Measurements from ENCODE around the gene TMEM240.
"Not testable (repeated sequence)": the region's sequence is repeated elsewhere in the genome, so short reads cannot be mapped to it uniquely, and the experiment has no call there.

Gene TMEM240

DNA sequence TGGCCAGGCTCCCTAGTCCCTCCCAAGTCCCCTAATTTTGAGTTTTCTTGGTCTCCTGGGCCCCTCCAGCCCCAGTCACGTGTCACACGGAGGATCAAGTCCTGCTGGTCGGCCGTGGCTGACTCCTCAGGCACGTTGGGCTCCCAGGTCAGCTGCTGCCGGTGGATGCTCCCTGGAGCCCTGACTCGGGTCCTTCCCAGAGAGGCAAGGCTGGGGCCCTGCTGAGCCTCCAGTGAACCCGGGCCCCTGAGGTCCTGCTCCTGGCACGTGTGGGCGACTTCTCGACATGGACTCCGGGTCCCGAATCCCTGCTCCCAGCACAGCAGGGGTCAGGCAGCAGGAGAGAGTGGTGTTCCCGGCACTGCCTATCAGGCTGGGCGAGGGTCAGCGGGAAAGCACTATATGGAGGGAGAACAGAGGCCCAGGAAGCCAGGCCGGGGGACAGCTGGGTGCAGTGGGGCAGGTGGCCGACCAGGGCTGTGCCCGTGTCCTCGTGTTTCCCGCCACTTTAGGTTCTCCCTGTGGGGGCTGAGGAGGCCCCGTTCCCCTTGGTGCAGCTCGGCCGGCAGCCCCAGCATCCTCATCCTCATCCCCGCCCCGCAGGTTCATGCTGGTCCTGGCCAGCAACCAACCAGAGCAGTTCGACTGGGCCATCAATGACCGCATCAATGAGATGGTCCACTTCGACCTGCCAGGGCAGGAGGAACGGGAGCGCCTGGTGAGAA lies 13.2 kb downstream of the TMEM240 start:
- in situ Hi-C loops (cut with HindIII; ENCODE audit: low sequenced_read_pairs), result no loop called here

DNA sequence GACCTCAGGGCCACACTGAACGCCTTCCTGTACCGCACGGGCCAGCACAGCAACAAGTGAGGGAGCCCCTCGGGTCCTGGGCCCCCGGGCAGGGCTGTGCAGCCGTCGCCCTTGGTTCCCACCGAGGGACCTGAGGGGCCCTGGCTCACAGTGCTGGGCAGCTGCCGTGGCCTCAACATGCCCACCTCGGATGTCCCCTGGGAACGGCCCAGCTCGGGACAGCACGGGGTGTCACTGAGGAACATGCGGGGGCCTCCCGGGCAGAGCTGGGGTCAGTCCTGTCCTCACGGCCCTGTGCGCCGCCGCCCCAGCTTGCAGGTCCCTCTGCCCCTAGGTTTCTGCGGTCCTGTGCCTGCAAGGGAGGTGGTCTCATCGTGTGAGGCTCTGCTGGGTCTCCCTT lies 13.9 kb downstream of the TMEM240 start:
- in situ Hi-C loops (cut with HindIII; ENCODE audit: low sequenced_read_pairs), result not testable (repeated sequence)

DNA sequence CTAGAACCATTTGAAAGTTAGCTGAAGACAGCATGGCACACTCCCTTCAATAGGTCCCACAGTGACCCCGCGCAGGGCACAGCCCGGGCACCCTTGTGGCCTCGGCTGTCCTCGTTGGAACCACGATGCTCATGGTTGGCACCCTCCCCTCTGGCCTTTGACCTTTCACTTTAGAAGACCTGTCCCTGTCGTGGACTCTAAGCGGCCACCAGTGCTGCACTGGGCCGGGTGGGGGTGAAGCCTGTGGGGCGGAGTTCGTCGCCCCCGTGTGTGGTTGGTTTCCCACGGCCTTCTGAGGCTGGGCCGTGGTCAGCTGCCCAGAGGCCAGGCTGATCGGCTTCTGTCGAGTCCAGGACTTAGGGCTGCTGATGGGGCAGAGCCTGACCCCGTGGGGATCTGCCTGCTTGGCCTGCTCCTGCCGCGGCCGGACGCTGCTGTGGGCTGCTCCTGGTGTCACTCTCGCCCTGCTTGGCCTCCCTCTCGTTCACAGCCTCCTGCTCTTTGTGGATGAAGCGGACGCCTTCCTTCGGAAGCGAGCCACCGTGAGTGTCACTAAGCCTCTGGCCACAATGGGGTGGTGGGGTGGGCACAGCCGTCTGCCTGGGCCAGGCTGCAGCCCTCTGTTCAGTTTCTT lies 15.6 kb downstream of the TMEM240 start:
- in situ Hi-C loops (cut with HindIII; ENCODE audit: low sequenced_read_pairs), result not testable (repeated sequence)

DNA sequence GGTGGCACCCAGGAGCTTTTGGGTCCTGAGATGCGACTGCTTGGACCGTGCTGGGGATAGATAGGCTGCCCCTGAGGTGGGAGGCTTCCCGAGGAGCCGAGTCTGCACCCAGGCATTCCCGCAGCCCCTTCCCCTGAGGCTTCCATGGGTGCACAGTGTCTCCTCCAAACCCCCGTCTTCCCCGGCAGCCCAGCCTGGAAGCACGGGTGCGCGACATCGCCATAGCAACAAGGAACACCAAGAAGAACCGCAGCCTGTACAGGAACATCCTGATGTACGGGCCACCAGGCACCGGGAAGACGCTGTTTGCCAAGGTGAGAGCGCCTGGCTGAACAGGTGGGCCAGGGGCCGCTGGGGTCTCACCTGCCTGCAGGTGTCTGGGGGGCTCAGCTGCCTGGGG lies 16.8 kb downstream of the TMEM240 start:
- in situ Hi-C loops (cut with HindIII; ENCODE audit: low sequenced_read_pairs), result not testable (repeated sequence)

DNA sequence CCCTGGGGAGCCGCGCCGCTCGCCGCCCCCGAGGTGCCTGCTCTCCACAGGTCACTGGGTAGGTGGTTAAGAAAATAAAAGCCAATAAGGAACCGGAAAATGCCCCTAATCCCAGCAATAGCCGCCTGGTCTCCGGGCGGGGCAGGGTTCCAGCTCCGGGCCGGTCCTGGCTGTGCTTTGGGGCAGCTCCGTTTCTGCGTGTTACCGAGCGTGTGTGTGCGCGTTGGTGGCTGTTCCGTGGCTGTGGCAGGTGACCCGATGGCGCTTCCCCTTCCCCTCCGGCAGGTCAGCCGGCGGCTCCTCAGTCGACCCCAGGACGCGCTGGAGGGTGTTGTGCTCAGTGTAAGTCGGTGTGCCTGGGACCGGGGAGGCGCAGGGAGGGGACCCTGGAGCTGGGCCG lies 17.2 kb downstream of the TMEM240 start:
- in situ Hi-C loops (cut with HindIII; ENCODE audit: low sequenced_read_pairs), result not testable (repeated sequence)

DNA sequence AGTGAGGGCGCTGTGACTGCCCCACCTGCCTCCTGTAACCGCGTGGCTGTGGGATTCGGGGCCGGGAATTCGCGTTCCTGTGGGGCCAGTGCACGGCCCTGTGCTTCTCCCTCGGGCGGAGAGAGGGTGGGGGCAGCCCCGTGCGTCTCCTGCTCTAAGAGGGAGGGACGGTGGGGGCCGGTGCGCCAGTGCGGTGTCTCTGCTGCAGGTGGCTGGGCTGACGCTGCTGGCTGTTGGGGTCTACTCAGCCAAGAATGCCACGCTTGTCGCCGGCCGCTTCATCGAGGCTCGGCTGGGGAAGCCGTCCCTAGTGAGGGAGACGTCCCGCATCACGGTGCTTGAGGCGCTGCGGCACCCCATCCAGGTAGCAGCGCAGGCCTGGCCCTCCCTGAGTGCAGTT lies 17.9 kb downstream of the TMEM240 start:
- in situ Hi-C loops (cut with HindIII; ENCODE audit: low sequenced_read_pairs), result not testable (repeated sequence)

DNA sequence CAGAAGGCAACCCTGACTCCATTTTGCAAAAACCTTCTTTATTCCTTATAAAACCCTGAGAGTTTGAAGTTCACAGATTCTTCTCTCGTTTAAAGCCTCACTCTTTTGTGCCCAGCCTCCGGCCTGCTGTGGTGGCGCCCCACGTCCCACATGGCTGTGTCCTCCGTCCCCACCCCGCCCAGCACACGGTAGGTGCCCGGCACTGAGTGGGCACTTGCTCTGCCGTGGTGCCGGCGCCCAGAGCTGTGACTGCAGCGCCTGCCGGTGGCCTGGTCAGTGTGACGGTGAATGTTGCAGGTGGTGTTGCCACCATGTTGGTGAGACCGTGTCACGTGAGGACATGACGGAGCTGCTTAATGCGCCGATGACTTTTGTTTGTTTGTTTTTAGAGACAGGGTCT lies 19.1 kb downstream of the TMEM240 start:
- in situ Hi-C loops (cut with HindIII; ENCODE audit: low sequenced_read_pairs), result no loop called here

DNA sequence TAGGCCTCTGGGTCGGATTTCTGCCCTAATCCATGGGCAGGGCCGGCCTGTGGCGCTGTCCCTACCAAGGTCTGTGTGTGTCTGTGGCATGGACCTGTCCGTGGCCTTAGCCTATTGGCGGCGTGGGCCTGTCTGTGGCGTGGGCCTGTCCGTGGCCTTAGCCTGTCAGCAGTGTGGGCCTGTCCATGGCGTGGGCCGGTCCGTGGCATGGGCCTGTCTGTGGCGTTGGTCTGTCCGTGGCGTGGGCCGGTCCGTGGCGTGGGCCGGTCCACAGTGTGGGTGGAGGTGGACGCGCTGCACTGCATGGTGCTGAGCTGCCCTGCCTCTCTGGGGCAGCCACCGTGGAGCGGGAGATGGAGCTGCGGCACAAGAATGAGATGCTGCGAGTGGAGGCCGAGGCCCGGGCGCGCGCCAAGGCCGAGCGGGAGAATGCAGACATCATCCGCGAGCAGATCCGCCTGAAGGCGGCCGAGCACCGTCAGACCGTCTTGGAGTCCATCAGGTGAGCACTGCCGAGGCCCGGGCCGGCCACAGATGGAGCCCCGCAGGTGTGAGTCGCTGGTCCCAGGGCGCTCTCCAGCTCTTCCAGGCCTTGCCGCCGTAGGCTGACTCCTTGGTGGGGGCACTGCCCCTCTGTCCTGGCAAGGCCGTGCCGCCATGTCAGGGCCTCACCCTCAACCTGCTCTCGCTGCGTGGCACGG lies 20.5 kb downstream of the TMEM240 start:
- in situ Hi-C loops (cut with HindIII; ENCODE audit: low sequenced_read_pairs), result not testable (repeated sequence)

DNA sequence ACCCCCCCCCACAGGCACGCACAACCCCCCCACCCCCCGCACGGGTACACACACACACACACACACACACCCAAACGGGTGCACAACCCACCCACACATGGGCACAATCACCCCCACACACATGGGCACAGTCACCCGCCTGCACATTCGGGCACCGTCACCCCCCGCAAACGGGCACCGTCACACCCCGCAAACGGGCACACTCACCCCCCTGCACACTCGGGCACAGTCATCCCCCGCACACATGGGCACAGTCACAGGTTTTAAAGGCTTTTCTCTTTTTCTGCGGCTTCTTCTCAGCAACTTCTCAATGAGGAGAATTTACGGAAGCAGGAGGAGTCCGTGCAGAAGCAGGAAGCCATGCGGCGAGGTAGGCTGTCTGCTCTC lies 21.8 kb downstream of the TMEM240 start:
- in situ Hi-C loops (cut with HindIII; ENCODE audit: low sequenced_read_pairs), result not testable (repeated sequence)

DNA sequence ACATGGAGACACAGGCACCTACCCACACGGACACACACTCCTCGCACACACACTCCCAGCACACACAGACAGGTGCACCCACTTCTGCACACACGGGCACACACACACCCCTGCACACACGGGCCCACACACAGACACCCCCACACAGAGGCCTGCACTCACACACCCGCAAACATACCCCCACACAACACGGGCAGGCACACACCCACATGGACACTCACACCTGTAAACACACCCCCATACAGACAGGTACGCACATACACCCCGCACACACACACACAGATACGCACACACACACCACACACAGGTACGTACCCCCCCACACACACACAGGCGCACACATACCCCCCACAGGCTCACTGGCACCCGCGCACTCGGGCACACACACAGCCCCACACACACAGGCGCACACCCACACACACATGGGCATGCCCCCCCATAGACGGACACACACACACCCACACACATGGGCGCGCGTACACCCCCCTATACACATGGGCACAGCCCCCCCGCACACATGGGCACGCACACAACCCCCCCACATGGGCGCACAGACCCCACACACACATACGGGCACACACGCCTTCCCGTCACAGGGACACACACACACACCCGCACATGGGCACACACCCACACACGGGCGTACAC lies 22.3 kb downstream of the TMEM240 start:
- in situ Hi-C loops (cut with HindIII; ENCODE audit: low sequenced_read_pairs), result no loop called here

DNA sequence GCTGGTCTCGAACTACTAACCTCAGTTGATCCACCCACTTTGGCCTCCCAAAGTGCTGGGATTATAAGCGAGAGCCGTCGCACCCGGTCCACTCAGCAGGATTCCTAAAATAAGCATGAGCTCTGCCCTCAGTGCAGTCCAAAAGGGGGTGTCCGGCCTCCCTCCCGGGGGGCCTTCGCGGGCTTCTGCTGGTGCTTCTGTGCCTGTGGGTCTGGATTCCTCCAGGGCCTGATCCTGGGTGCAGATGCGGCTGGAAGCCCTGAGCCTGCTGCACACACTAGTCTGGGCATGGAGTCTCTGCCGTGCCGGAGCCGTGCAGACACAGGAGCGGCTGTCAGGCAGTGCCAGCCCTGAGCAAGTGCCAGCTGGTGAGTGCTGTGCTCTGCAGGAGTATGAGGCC lies 23.5 kb downstream of the TMEM240 start:
- in situ Hi-C loops (cut with HindIII; ENCODE audit: low sequenced_read_pairs), result not testable (repeated sequence)

DNA sequence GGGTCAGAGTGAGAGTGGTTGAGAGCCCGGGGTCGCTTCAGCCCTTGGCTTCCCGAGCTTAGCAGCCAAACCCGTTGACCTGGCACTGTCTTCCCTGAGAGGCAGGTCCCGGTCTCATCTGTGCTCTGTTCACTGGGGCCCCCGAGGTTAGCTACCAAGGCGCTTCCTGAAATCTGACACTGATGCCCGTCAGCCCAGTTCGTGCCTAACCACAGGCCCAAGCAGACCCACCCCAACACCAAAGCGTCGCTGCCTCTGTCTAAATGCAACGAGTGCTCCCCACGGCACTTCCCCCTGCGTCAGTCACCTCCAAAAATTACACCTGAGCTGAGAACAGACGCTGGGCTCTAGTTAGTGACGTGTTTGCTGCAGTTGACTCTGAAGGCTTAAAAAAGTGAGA lies 26.0 kb downstream of the TMEM240 start:
- in situ Hi-C loops (cut with HindIII; ENCODE audit: low sequenced_read_pairs), result not testable (repeated sequence)

DNA sequence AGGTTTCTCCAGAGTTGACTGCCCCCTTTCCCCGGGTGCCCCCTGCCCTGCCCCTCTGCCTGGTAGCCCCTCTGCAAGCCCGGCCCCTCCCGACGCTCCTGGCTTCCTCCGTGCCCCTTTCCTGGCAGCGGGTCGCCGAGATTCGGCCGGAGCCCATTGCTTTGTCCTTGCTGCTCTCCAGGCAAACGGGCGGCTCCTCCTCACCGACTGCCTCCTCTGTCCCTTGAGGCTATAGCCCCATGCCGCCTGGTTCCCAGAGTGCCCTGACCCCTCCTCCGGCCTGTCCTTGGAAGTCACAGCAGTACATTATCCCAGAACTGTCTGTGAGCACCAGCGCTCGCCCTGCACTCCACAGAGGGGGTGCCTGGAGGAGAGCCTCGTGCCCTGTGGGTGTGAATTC lies 26.7 kb downstream of the TMEM240 start:
- in situ Hi-C loops (cut with HindIII; ENCODE audit: low sequenced_read_pairs), result not testable (repeated sequence)

DNA sequence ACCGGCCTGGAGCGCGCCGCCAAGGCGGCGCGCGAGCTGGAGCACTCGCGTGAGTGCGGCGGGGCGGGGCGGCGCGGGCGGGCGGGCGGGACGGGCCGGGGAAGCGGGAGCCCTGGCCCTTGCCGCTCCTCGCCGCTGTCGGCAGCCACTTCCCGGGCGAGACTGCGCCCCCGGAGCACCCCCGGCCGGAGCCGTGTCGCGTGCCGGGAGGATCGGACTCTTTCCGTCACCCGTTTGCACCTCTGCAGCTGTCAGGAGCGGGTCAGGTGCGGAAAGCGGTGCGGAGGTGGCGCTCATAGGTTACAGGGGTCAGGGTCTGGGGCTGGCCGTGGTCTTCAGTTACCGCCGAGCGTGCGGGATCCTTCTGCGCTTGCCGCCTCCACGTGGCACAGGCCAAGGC lies 28.0 kb downstream of the TMEM240 start:
- in situ Hi-C loops (cut with HindIII; ENCODE audit: low sequenced_read_pairs), result not testable (repeated sequence)

DNA sequence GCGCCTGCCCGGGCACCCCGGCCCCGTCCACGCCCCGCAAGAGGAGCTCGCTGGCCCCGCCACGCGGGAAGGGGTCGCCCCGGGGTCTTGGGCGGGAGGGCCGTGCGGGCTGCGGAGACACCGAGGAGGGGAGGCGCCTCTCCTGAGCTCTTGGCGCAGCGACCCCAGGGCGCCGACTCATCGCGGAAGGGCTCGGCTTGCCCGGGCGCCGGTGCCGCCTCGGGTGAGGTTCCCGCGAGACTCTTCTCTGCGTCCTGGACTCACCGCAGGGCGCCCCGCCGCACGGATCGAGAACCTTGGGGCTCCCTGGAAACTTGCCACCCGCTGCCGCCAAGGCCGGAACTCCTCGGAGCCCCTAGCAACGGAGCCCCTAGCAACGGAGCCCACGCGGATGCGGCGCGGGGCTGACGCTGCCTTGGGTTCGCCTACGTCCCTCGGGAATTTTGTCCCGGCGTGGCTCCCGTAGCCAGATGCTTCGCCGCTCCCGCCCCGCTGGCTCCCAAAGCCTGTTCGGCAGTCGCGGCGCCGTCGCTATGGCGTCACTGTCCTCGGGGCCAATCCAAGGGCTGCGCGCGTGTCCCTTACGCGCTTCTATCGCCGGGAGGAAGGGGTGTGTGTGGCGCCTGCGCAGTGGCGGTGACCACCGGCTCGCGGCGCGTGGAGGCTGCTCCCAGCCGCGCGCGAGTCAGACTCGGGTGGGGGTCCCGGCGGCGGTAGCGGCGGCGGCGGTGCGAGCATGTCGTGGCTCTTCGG lies 28.7 kb downstream of the TMEM240 start, which contains the start of gene ATAD3A:
Gene ATAD3A, plus strand, starts transcription at position 630 of the 753 bp plus-strand sequence. Its CDS starts 107 bp downstream, at position 737.
- in situ Hi-C loops (cut with HindIII; ENCODE audit: low sequenced_read_pairs), result no loop called here

DNA sequence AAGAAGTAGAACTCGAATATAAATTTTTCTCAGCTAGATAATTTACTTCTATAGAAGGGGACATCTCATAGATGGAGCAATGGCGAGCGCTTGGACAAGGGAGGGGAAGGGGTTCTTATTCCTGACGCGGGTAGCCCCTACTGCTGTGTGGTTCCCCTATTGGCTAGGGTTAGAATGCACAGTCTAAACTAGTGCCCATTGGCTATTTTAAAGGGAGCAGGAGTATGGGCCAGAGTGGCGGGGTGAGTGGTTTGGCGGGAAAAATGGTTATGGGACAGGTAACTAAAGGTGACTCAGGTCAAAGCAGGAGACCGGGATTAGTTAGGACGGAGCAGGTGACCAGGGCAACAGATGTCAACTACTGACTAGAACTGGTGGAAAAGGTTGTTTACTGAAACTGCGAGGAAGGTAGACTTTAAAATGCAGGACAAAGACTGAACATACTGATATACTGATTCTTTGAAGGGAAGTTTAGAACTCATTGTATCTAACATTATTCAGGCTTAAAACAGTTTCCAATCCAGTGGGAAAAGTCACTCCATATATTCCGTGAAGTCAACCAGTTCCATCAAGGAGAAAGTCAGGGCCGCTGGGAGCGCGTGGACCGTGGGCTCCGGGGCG lies 29.4 kb downstream of the TMEM240 start:
- in situ Hi-C loops (cut with HindIII; ENCODE audit: low sequenced_read_pairs), result no loop called here

DNA sequence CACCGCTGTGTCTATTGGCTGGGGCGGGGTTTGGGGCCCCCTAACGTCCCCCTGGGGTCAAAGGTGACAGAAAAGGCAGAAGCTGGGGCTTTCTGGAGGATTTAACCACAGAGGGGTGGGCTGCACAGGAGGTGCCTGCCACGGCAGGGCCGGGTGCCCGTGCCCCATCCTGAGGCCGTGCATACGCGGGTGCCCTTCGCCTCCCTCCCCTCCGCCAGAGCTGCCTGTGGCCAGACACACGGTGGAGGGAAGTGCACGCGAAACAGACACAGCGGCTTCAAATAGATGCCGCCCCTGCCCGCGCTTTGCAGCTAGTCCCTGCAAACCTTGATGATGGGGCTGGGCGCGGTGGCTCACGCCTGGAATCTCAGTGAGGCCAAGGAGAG lies 31.0 kb downstream of the TMEM240 start:
- in situ Hi-C loops (cut with HindIII; ENCODE audit: low sequenced_read_pairs), result not testable (repeated sequence)

DNA sequence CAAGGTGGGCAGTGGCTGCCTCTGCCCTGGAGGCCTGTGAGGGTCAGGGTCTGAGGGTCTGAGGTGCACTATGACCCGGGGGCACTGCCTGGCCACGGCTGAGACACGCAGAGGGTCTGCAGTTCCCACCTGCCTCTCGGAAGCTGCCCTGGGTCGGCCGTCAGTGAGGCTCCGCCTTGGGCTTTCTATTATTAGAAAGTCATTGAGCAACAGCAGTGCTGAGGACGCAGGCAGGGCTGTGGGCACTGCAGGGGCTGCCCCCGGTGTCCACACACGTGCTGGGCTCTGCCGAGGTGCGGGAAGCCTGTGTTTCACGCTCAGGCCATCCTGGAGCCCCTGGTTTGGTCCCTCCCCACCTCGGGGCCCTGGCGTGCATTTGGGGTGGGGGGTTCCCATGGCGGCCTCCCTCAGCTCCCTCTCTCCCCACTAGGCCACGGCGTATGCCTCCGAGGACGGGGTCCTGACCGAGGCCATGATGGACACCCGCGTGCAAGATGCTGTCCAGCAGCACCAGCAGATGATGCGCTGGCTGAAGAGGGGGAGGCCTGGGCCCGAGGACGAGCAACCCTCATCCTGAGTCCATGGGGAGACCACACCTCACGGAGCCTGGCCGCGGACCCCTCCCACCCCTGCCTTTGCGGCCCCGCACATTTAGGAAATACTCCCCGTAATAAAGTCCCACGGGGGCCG lies 31.5 kb downstream of the TMEM240 start:
- in situ Hi-C loops (cut with HindIII; ENCODE audit: low sequenced_read_pairs), result not testable (repeated sequence)

DNA sequence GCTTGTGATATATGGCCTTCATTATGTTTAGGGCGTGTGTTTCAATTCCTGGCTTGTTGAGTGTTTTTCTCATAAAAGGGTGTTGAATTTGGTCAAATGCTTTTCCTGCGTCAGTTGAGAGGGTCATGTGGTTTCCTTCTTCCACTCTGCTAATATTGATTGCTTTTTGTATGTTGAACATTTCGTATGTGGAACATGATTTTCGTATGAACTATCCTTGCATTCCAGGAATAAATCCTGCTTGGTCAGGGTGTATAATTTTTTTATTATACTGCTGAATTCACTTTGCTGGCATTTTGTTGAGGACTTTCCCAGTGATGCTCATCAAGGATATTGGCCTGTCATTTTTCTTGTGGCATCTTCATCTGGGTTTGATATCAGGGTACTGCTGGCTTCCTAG lies 33.1 kb downstream of the TMEM240 start:
- in situ Hi-C loops (cut with HindIII; ENCODE audit: low sequenced_read_pairs), result no loop called here

DNA sequence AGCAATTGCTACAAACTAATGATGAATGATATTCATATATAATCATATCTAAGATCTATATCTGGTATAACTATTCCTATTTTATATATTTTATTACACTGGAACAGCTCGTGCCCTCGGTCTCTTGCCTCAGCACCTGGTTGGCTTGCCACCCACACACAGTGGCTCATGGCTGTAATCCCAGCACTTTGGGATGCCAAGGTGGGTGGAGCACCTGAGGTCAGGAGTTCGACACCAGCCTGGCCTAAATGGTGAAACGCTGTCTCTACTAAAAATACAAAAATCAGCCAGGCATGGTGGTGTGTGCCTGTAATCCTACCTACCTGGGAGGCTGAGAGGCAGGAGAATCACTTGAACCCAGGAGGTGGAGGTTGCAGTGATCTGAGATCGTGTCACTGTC lies 34.6 kb downstream of the TMEM240 start:
- in situ Hi-C loops (cut with HindIII; ENCODE audit: low sequenced_read_pairs), result not testable (repeated sequence)

Data from DLD1 (cell line).